ENCODE measurements around the gene EPAS1. TPM values are rescaled to one million over a fixed set of nuclear protein-coding genes. Genes with fewer than 3 reads are reported as not detected.

The EPAS1 gene
- total and polyA plus RNA-seq, 9 of the 15 experiments (the other 6 are each of a cell fraction or from before 2014, with no cell fraction given) = 0.25 to 11.2 (median 4.1) TPM

DNA sequence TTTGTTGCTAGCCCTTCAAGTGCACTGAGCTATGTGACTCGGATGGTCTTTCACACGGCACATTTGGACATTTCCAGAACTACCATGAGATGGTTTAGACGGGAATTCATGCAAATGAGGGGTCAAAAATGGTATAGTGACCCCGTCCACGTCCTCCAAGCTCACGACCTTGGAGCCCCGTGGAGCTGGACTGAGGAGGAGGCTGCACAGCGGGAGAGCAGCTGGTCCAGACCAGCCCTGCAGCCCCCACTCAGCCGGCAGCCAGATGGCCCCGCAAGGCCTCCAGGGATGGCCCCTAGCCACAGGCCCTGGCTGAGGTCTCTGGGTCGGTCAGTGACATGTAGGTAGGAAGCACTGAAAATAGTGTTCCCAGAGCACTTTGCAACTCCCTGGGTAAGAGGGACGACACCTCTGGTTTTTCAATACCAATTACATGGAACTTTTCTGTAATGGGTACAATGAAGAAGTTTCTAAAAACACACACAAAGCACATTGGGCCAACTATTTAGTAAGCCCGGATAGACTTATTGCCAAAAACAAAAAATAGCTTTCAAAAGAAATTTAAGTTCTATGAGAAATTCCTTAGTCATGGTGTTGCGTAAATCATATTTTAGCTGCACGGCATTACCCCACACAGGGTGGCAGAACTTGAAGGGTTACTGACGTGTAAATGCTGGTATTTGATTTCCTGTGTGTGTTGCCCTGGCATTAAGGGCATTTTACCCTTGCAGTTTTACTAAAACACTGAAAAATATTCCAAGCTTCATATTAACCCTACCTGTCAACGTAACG lies 88.8 kb downstream of the EPAS1 start:
- H3K9me3 ChIP-seq (replicated peaks; ENCODE audit: control insufficient read depth, insufficient read depth, low read depth, low read length) = no peaks in the 10 kb centered on the region
- H3K79me2 ChIP-seq (ENCODE audit: control insufficient read depth, insufficient read depth, low read length) = no peaks in the 10 kb centered on the region
- in situ Hi-C loops (cut with MboI) = no loop called here
- ChIA-PET POLR2A (interaction anchor here (0.6 to 1.0 kb wide), 5 partner anchors 11 to 91 kb away, joined by 3 to 4 read pairs (median 3); no protein-coding TSS in a partner anchor), CTCF (ENCODE audit: low intra/inter-chr PET ratio) (no interaction called here)
- H2AFZ ChIP-seq (ENCODE audit: low read depth, low read length) = no peak overlapping the region
- H3K9me1 ChIP-seq (ENCODE audit: control insufficient read depth, insufficient read depth, low read length) = no peaks in the 10 kb centered on the region
- no peaks in the 10 kb centered on the region for H3K27me3 ChIP-seq (ENCODE audit: control insufficient read depth in 2 of 2, insufficient read depth in 2 of 2, low read length in 2 of 2)
- 0 out of 2 replicates have a peak, but pooled peaks cover 4% of the 10 kb centered on the region for H4K20me1 ChIP-seq (replicated peaks; ENCODE audit: control insufficient read depth, insufficient read depth, low read length)
- FAIRE-seq = peak; percentile 58
- 75% methylated on average over 17 of the region's 18 CpGs for WGBS (ENCODE audit: insufficient coverage, low coverage, missing lambda C conversion rate)
- H3K4me3 ChIP-seq = no peak overlapping the region
- BruUV-seq (replicated peaks) = no TSS peak
- no peak overlapping the region for H3K27ac ChIP-seq (ENCODE audit: extremely low read depth, low read depth, low read length)
- DNase-seq (ENCODE audit: extremely low read depth in 1 of 4, low spot score in 3 of 4) = no peak
- ATAC-seq = no peak
- H3K4me2 ChIP-seq (ENCODE audit: insufficient read depth, low read length) = no peak overlapping the region
- intact Hi-C loops (cut with micrococcal nuclease) = no loop called here
- H3K36me3 ChIP-seq (ENCODE audit: control insufficient read depth, insufficient read depth, low read length) = peaks cover 5% of the 10 kb centered on the region; the same call in 2 of the 3 replicates
- peak overlapping the region in 1 of 2 experiments; percentile 29; a peak in 1 of 4 replicates for H3K9ac ChIP-seq (ENCODE audit: insufficient read depth in 1 of 2, low read depth in 2 of 2, low read length in 2 of 2)
- H3K4me1 ChIP-seq (replicated peaks in 1 of 2; ENCODE audit: control insufficient read depth in 2 of 2, insufficient read depth in 2 of 2, low read length in 2 of 2) = peaks cover 0 to 3% of the 10 kb centered on the region in 2 experiments; a peak in 1 of 5 replicates
- TF ChIP-seq TGIF2 (CRISPR knock-in tag; IDR thresholded peaks at IDR 0.05) (no peak), ASH1L (IDR thresholded peaks at IDR 0.05; ENCODE audit: borderline replicate concordance, low read depth, partially characterized antibody) (no peak), ZNF134 (CRISPR knock-in tag; conservative IDR thresholded peaks at IDR 0.05) (no peak), POLR2G (IDR thresholded peaks at IDR 0.05; ENCODE audit: low read depth, low read length) (peak; percentile 33; the same call in 1 of the 2 replicates), ZNF354B (CRISPR knock-in tag; IDR thresholded peaks at IDR 0.05) (no peak), HNRNPK (IDR thresholded peaks at IDR 0.05; ENCODE audit: low read depth, low read length, poor library complexity, severe bottlenecking) (no peak), KDM5B (IDR thresholded peaks at IDR 0.05; ENCODE audit: insufficient replicate concordance, low read depth, low read length) (no peak), RBM17 (IDR thresholded peaks at IDR 0.05; ENCODE audit: borderline replicate concordance, low read depth, low read length) (no peak), POLR3A (IDR thresholded peaks at IDR 0.05; ENCODE audit: borderline replicate concordance, extremely low read depth, insufficient read depth, insufficient read length) (no peak), ELF1 (tag; IDR thresholded peaks at IDR 0.05) (no peak), NFYB (IDR thresholded peaks at IDR 0.05; ENCODE audit: extremely low read depth, insufficient read length) (no peak), MCM7 (IDR thresholded peaks at IDR 0.05) (no peak), CC2D1A (IDR thresholded peaks at IDR 0.05) (no peak), TCF7L2 (IDR thresholded peaks at IDR 0.05; ENCODE audit: low read depth, low read length) (no peak), SMARCA5 (IDR thresholded peaks at IDR 0.05) (no peak), CCAR2 (IDR thresholded peaks at IDR 0.05; ENCODE audit: low read depth, low read length) (no peak), CEBPB (tag; IDR thresholded peaks at IDR 0.05) (peak; percentile 88), NFE2 (IDR thresholded peaks at IDR 0.05; ENCODE audit: low read depth) (peak; percentile 58), CEBPG (CRISPR knock-in tag; IDR thresholded peaks at IDR 0.05) (no peak), CEBPG (tag; conservative IDR thresholded peaks at IDR 0.05 in 1 of 2, IDR thresholded peaks at IDR 0.05 in 1 of 2) (peak; percentile 33 to 49; a peak in 3 of 4 replicates)
- TF ChIP-seq, protein P1, sequence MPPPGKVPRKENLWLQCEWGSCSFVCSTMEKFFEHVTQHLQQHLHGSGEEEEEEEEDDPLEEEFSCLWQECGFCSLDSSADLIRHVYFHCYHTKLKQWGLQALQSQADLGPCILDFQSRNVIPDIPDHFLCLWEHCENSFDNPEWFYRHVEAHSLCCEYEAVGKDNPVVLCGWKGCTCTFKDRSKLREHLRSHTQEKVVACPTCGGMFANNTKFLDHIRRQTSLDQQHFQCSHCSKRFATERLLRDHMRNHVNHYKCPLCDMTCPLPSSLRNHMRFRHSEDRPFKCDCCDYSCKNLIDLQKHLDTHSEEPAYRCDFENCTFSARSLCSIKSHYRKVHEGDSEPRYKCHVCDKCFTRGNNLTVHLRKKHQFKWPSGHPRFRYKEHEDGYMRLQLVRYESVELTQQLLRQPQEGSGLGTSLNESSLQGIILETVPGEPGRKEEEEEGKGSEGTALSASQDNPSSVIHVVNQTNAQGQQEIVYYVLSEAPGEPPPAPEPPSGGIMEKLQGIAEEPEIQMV (tag; conservative IDR thresholded peaks at IDR 0.05; ENCODE audit: low read depth) = no peak
- TF ChIP-seq, protein P2, sequence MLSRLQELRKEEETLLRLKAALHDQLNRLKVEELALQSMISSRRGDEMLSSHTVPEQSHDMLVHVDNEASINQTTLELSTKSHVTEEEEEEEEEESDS (CRISPR knock-in tag; IDR thresholded peaks at IDR 0.05) = no peak
